GM21381 (cell line): Measurements from ENCODE around the gene NUDCD2.
A peak's percentile ranks its signal among the peaks of the same experiment; 100 is the strongest.

Source experiments
- ATAC-seq: cut with Tn5 transposase; IDR thresholded peaks from one replicate; pipeline ENCODE4 v1.9.1; 2021; ENCODE audit warnings: mild to moderate bottlenecking, moderate library complexity; ENCODE audit not compliant: unreplicated experiment

Gene NUDCD2

GRCh38 chr5:163459819-163460561, at the start of gene NUDCD2:
Gene NUDCD2, minus strand, starts transcription at chr5:163460102. Its CDS starts 52 bp downstream, at chr5:163460050.
- peak; percentile 79 for ATAC-seq

GRCh38 chr5:163509291-163509951, 49.5 kb upstream of the NUDCD2 start:
- ATAC-seq: no peak

GRCh38 chr5:163508753-163509152, 48.9 kb upstream of the NUDCD2 start:
- ATAC-seq: no peak

- ATAC-seq: no peak
Observed at GRCh38 chr5:163506726-163507125, 46.8 kb upstream of the NUDCD2 start.

- peak; percentile 4 for ATAC-seq
Observed at GRCh38 chr5:163506095-163506457, 46.2 kb upstream of the NUDCD2 start.

- ATAC-seq: peak; percentile 89
Observed at GRCh38 chr5:163505368-163506094, 45.6 kb upstream of the NUDCD2 start, which contains the start of gene MAT2B. Gene MAT2B, plus strand, starts transcription at chr5:163505619. Its CDS starts 68 bp downstream, at chr5:163505687.

- no peak for ATAC-seq
Observed at GRCh38 chr5:163505049-163505367, 45.1 kb upstream of the NUDCD2 start.

GRCh38 chr5:163504079-163504931, 44.4 kb upstream of the NUDCD2 start:
- no peak for ATAC-seq

GRCh38 chr5:163503106-163504078, 43.5 kb upstream of the NUDCD2 start:
- ATAC-seq: no peak

GRCh38 chr5:163502521-163502920, 42.6 kb upstream of the NUDCD2 start:
- ATAC-seq: no peak

GRCh38 chr5:163498886-163499285, 39.0 kb upstream of the NUDCD2 start:
- no peak for ATAC-seq

- no peak for ATAC-seq
Observed at GRCh38 chr5:163497315-163497714, 37.4 kb upstream of the NUDCD2 start.

GRCh38 chr5:163496286-163496685, 36.4 kb upstream of the NUDCD2 start:
- ATAC-seq: no peak

GRCh38 chr5:163489745-163490075, 29.8 kb upstream of the NUDCD2 start:
- no peak for ATAC-seq

GRCh38 chr5:163489055-163489744, 29.3 kb upstream of the NUDCD2 start:
- no peak for ATAC-seq

- ATAC-seq: no peak
Observed at GRCh38 chr5:163478982-163479271, 19.0 kb upstream of the NUDCD2 start.

- ATAC-seq: no peak
Observed at GRCh38 chr5:163478126-163478981, 18.5 kb upstream of the NUDCD2 start.

GRCh38 chr5:163475411-163475810, 15.5 kb upstream of the NUDCD2 start:
- ATAC-seq: no peak
